ENCODE results near the gene ABCA12.

The ABCA12 gene

GRCh38 chr2:215141706-215142105, 3.3 kb upstream of the ABCA12 start:
- Histone ChIP-seq H3K9me2 (replicated peaks; ENCODE audit: low read depth, low read length) (no peaks in the 10 kb centered on the region), H3K36me3 (ENCODE audit: insufficient read depth, low read length) (no peaks in the 10 kb centered on the region), H3K9me3 (ENCODE audit: insufficient read depth, low read depth, low read length) (no peaks in the 10 kb centered on the region), H3K27me3 (ENCODE audit: insufficient read depth, low read length, poor library complexity, severe bottlenecking) (no peaks in the 10 kb centered on the region), H3K9ac (ENCODE audit: low read depth, low read length, poor library complexity, severe bottlenecking) (no peak overlapping the region), H3F3A (ENCODE audit: low read depth) (no peaks in the 10 kb centered on the region), H2AFZ (ENCODE audit: low read length) (no peak overlapping the region), H3K79me2 (ENCODE audit: insufficient read depth, low read length) (no peaks in the 10 kb centered on the region), H3K4me3 (ENCODE audit: low read length, poor library complexity, severe bottlenecking) (no peak overlapping the region), H3K4me2 (ENCODE audit: low read depth, low read length, poor library complexity, severe bottlenecking) (no peak overlapping the region), H4K20me1 (ENCODE audit: insufficient read depth, low read length, poor library complexity, severe bottlenecking) (no peaks in the 10 kb centered on the region), H3K4me1 (ENCODE audit: insufficient read depth, low read length, poor library complexity, severe bottlenecking) (no peaks in the 10 kb centered on the region)
- TF ChIP-seq, protein P1, sequence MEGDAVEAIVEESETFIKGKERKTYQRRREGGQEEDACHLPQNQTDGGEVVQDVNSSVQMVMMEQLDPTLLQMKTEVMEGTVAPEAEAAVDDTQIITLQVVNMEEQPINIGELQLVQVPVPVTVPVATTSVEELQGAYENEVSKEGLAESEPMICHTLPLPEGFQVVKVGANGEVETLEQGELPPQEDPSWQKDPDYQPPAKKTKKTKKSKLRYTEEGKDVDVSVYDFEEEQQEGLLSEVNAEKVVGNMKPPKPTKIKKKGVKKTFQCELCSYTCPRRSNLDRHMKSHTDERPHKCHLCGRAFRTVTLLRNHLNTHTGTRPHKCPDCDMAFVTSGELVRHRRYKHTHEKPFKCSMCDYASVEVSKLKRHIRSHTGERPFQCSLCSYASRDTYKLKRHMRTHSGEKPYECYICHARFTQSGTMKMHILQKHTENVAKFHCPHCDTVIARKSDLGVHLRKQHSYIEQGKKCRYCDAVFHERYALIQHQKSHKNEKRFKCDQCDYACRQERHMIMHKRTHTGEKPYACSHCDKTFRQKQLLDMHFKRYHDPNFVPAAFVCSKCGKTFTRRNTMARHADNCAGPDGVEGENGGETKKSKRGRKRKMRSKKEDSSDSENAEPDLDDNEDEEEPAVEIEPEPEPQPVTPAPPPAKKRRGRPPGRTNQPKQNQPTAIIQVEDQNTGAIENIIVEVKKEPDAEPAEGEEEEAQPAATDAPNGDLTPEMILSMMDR (conservative IDR thresholded peaks at IDR 0.05; ENCODE audit: low read length): no peak
- no peak for TF ChIP-seq EZH2phosphoT487 (IDR thresholded peaks at IDR 0.05; ENCODE audit: borderline replicate concordance)

DNA sequence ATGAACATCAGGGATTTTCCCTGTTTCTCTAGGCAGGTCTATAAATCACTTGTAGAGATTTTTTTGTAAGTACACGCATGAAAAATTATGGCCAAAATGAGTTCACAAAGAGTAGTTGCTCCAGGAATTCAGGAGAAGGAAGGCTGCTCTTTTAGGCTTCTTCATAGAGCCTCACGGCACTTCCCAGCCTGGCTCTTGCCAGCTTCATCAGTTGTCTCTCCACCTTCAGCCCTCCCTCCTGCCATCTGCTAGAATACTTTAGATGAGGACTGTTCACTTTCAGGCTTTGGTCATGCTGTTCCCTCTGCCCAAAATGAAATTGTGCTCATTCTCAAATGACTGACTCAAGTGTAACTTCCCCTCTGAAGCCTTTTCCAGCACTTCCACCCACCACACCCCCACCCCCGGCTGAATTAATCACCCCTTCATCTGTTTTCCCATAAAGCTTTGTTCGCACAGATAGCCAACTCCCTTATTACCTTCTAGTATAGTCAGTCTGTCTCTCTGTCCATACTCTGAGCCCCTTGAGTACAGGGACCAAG, 1.8 kb upstream of the ABCA12 start:
- Histone ChIP-seq H3K9ac (ENCODE audit: low read depth, low read length, poor library complexity, severe bottlenecking) (no peak overlapping the region), H3F3A (ENCODE audit: low read depth) (no peaks in the 10 kb centered on the region), H3K4me3 (ENCODE audit: low read length, poor library complexity, severe bottlenecking) (no peak overlapping the region), H2AFZ (ENCODE audit: low read length) (no peak overlapping the region), H3K79me2 (ENCODE audit: insufficient read depth, low read length) (no peaks in the 10 kb centered on the region), H3K36me3 (ENCODE audit: insufficient read depth, low read length) (no peaks in the 10 kb centered on the region), H3K9me2 (replicated peaks; ENCODE audit: low read depth, low read length) (no peaks in the 10 kb centered on the region), H3K27me3 (ENCODE audit: insufficient read depth, low read length, poor library complexity, severe bottlenecking) (no peaks in the 10 kb centered on the region), H3K9me3 (ENCODE audit: insufficient read depth, low read depth, low read length) (no peaks in the 10 kb centered on the region), H3K4me1 (ENCODE audit: insufficient read depth, low read length, poor library complexity, severe bottlenecking) (no peaks in the 10 kb centered on the region), H3K4me2 (ENCODE audit: low read depth, low read length, poor library complexity, severe bottlenecking) (no peak overlapping the region), H4K20me1 (ENCODE audit: insufficient read depth, low read length, poor library complexity, severe bottlenecking) (no peaks in the 10 kb centered on the region)
- no peak for TF ChIP-seq EZH2phosphoT487 (IDR thresholded peaks at IDR 0.05; ENCODE audit: borderline replicate concordance)
- TF ChIP-seq, protein P1 (conservative IDR thresholded peaks at IDR 0.05; ENCODE audit: low read length): no peak

DNA sequence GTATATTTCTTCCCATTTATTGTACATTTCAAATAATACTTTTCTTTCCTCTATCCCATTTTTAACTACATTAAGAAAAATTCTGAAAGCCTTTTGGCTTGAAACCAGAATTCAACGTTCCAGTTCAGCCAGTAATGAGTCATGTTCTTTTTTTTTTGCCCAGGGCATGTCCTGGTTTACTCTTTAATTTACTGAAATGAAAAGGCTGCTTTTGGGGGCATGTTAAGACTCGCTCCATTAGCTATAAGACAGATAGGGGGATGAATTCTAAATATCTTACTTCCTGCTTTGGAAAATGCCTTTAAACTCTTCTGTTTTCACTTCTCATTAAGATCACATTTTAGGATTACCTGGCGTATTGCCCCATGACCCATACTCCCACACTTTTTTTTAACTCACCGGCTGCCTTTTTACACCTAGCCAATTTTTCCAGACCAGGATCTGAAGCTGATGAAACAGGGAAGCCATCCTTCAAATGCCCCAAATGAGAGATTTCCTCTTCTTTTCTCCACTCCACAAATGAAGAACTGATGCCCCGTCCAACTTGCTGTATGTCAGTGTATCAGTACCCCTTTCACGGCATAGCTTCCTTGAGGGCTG, 585 bp downstream of the ABCA12 start:
- H3K9ac ChIP-seq (ENCODE audit: low read depth, low read length, poor library complexity, severe bottlenecking): no peak overlapping the region
- no peaks in the 10 kb centered on the region for H3K27me3 ChIP-seq (ENCODE audit: insufficient read depth, low read length, poor library complexity, severe bottlenecking)
- no peaks in the 10 kb centered on the region for H3K9me2 ChIP-seq (replicated peaks; ENCODE audit: low read depth, low read length)
- no peaks in the 10 kb centered on the region for H3K9me3 ChIP-seq (ENCODE audit: insufficient read depth, low read depth, low read length)
- H3F3A ChIP-seq (ENCODE audit: low read depth): no peaks in the 10 kb centered on the region
- H3K79me2 ChIP-seq (ENCODE audit: insufficient read depth, low read length): no peaks in the 10 kb centered on the region
- H3K4me2 ChIP-seq (ENCODE audit: low read depth, low read length, poor library complexity, severe bottlenecking): no peak overlapping the region
- no peak overlapping the region for H3K4me3 ChIP-seq (ENCODE audit: low read length, poor library complexity, severe bottlenecking)
- no peaks in the 10 kb centered on the region for H4K20me1 ChIP-seq (ENCODE audit: insufficient read depth, low read length, poor library complexity, severe bottlenecking)
- no peak overlapping the region for H2AFZ ChIP-seq (ENCODE audit: low read length)
- TF ChIP-seq EZH2phosphoT487 (IDR thresholded peaks at IDR 0.05; ENCODE audit: borderline replicate concordance): no peak
- TF ChIP-seq, protein P1 (conservative IDR thresholded peaks at IDR 0.05; ENCODE audit: low read length): no peak
- no peaks in the 10 kb centered on the region for H3K36me3 ChIP-seq (ENCODE audit: insufficient read depth, low read length)
- H3K4me1 ChIP-seq (ENCODE audit: insufficient read depth, low read length, poor library complexity, severe bottlenecking): no peaks in the 10 kb centered on the region
